ENCODE measurements around the gene VRK1.

- no peak for TF ChIP-seq CTCF (conservative IDR thresholded peaks at IDR 0.05; ENCODE audit: low read length)
- TF ChIP-seq EZH2phosphoT487 (IDR thresholded peaks at IDR 0.05; ENCODE audit: borderline replicate concordance, low read depth, low read length) = no peak
These were observed 117.5 kb downstream of the VRK1 start for GRCh38 chr14:96914571-96915128.
